Epithelial cell of proximal tubule (primary cell): ENCODE data around the gene IDH3B. TPM values are rescaled to one million over a fixed set of nuclear protein-coding genes. Genes with fewer than 3 reads are reported as not detected.

Experiments used
- DNase-seq: peaks from one replicate; pipeline ENCODE4 v3.0.0-alpha.2; 2011; ENCODE audit warnings: low read depth
- H3K4me3 ChIP-seq: 2 replicates; pipeline ENCODE4 v1.5.1; 2011; ENCODE audit warnings: low read depth, mild to moderate bottlenecking, low read length
- CTCF ChIP-seq: conservative IDR thresholded peaks from 2 replicates; pipeline ENCODE4 v1.5.1; 2012; ENCODE audit warnings: low read depth, mild to moderate bottlenecking, low read length
- total RNA-seq: library from RNA; depleted of rRNA; stranded (reverse); fragments of >200 nt; gene quantifications from 2 replicates; pipeline ENCODE4 v1.2.3, GENCODE V29; 2015

The IDH3B gene
- total RNA-seq, 1 donor from 2014 or later, result 99.3 TPM

- DNase-seq, result no peak
- no peak for TF ChIP-seq CTCF
- H3K4me3 ChIP-seq, result no peak overlapping the region
Measured at GRCh38 chr20:2706688-2707352, 42.8 kb upstream of the IDH3B start.

- no peak for DNase-seq
- TF ChIP-seq CTCF, result no peak
- no peak overlapping the region for H3K4me3 ChIP-seq
Measured at GRCh38 chr20:2705931-2706645, 42.1 kb upstream of the IDH3B start.

- H3K4me3 ChIP-seq, result no peak overlapping the region
- DNase-seq, result no peak
- no peak for TF ChIP-seq CTCF
Measured at GRCh38 chr20:2703716-2704475, 39.9 kb upstream of the IDH3B start.

- H3K4me3 ChIP-seq, result no peak overlapping the region
- DNase-seq, result no peak
- no peak for TF ChIP-seq CTCF
Measured at GRCh38 chr20:2701671-2702081, 37.7 kb upstream of the IDH3B start.

- DNase-seq, result no peak
- no peak overlapping the region for H3K4me3 ChIP-seq
- no peak for TF ChIP-seq CTCF
Measured at GRCh38 chr20:2700913-2701620, 37.1 kb upstream of the IDH3B start.

- DNase-seq, result no peak
- no peak for TF ChIP-seq CTCF
- no peak overlapping the region for H3K4me3 ChIP-seq
Measured at GRCh38 chr20:2699775-2700413, 35.9 kb upstream of the IDH3B start.
